Adrenal gland (tissue), 12 donors: ENCODE results near the gene PGRMC2. TPM values are rescaled to one million over a fixed set of nuclear protein-coding genes. Genes with fewer than 3 reads are reported as not detected.

Experiments
- DNase-seq, 7 donors: peaks; one replicate each; pipeline ENCODE4 v3.0.0-alpha.2; 2019 to 2020
- H3K27ac ChIP-seq, 5 donors: fragments of 200-600 bp; sonication (generic) in 4 of 5; 1 replicate in 3 of 5; 2 replicates in 2 of 5; pipeline versions ENCODE4 v1.5.1 to v1.8.0; 2016 to 2020; ENCODE audit warnings: mild to moderate bottlenecking in 1 of 5
- H3K27me3 ChIP-seq: fragments of 200-600 bp; 2 replicates; pipeline ENCODE4 v1.8.0; 2021
- H3K36me3 ChIP-seq, 2 donors: fragments of 200-600 bp; replicated peaks in 1 of 2; 1 replicate in 1 of 2; 2 replicates in 1 of 2; pipeline versions ENCODE4 v1.5.1 to v1.8.0; 2018 to 2022
- H3K4me1 ChIP-seq, 2 donors: fragments of 200-600 bp; replicated peaks in 1 of 2; 1 replicate in 1 of 2; 2 replicates in 1 of 2; pipeline versions ENCODE4 v1.5.1 to v1.8.0; 2018 to 2021
- H3K4me3 ChIP-seq, 4 donors: fragments of 200-600 bp; sonication (generic) in 3 of 4; one replicate each; pipeline ENCODE4 v1.5.1; 2016 to 2018
- H3K9me3 ChIP-seq, 3 donors: fragments of 200-600 bp; sonication (generic) in 1 of 3; replicated peaks in 1 of 3; 1 replicate in 2 of 3; 2 replicates in 1 of 3; pipeline versions ENCODE4 v1.5.1 to v1.8.0; 2016 to 2021
- POLR2A ChIP-seq, 2 donors: fragments of 450-650 bp; IDR thresholded peaks; one replicate each; pipeline ENCODE4 v1.6.1; 2017; ENCODE audit warnings: antibody characterized with exemption in 2 of 2, mild to moderate bottlenecking in 2 of 2, moderate library complexity in 1 of 2
- WGBS, 4 donors: extraction: QIAGEN DNeasy Blood & Tissue Kit in 2 of 4; methylation state at CpG; one replicate each; pipeline versions ENCODE4 v1.1.5 to v1.1.7; 2013 to 2017; 5-methylcytosine and 5-hydroxymethylcytosine counted together
- intact Hi-C, 2 donors: fragments of 100-400 bp; cut with DNase I; formaldehyde crosslinking; loops; one replicate each; pipeline versions ENCODE4 v1.14.1 to v1.15.0; 2022 to 2023
- polyA plus RNA-seq, 3 donors: library from polyadenylated mRNA; stranded (reverse); fragments of 200-250 nt in 2 of 3; fragments of 350-450 nt in 1 of 3; fragmentation: Illumina TruSeq in 1 of 3; extraction: RNeasy Lipid Tissue Mini Kit (QIAGEN cat#74804) in 1 of 3; gene quantifications; one replicate each; pipeline ENCODE4 v1.2.3, GENCODE V29; 2013 to 2014
- total RNA-seq, 9 donors: library from RNA; depleted of rRNA in 4 of 9; stranded (reverse); fragments of >200 nt in 4 of 9; fragments of 120-200 nt in 1 of 9; fragmentation: NEBNext Ultra II Directional in 1 of 9; extraction: Animal tissue kit (Norgen Biotek cat#: 25700) in 1 of 9; gene quantifications; one replicate each; pipeline versions ENCODE4 v1.1.0 to v1.2.4, GENCODE V29; 2013 to 2023
- TF ChIP-seq, protein P1 (sequence below), 6 experiments: fragments of 450-650 bp in 4 of 6; fragments of 200-600 bp in 2 of 6; sonication (generic) in 1 of 6; IDR thresholded peaks; 1 replicate in 5 of 6; 2 replicates in 1 of 6; pipeline versions ENCODE4 v1.5.1 to v1.8.0; 2016 to 2021; ENCODE audit warnings: antibody characterized with exemption in 6 of 6, mild to moderate bottlenecking in 2 of 6, moderate library complexity in 1 of 6
- donor health status: healthy with polysubstance abuse.
- donor health status: Bipolar disorder and iron deficiency.
- donor health status: DM: yes; HTN: yes; CAD: no.
- donor health status: DM: no; HTN: no; CAD: no.
- donor health status: DM: no; HTN: no; CAD: no.
- donor health status: DM: yes; HTN: yes; CAD: no.

The PGRMC2 gene
- total and polyA plus RNA-seq, 12 donors, result 22.9 to 152 (median 43.8) TPM

DNA sequence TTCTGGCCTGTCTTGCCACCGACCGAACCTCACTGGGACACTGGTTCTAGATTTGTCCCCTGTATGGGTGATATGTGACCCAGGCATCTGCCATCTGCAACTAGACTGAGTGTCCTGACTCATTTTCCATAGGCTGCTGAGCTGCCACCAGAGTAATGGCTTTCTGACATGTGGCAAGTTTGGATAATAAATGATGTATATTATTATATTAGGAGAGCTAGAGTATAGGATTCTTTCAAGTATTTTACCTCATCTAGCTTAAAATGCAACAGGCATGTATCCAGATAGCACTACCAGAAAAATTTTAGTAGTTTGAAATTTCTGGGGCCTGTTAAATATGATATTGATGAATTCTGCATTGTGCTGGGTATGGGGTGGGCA lies 15.8 kb upstream of the PGRMC2 start:
- Histone ChIP-seq H3K4me3 (no peak overlapping the region), H3K4me1 (no peaks in the 10 kb centered on the region), H3K27ac (no peak overlapping the region), H3K27me3 (no peaks in the 10 kb centered on the region), H3K9me3 (no peaks in the 10 kb centered on the region), H3K36me3 (no peaks in the 10 kb centered on the region)
- WGBS, 4 donors, result 93 to 100% (median 100%) methylated on average over 2 of the region's 2 CpGs
- intact Hi-C loops, result no loop called here
- DNase-seq, result no peak
- TF ChIP-seq, protein P1, sequence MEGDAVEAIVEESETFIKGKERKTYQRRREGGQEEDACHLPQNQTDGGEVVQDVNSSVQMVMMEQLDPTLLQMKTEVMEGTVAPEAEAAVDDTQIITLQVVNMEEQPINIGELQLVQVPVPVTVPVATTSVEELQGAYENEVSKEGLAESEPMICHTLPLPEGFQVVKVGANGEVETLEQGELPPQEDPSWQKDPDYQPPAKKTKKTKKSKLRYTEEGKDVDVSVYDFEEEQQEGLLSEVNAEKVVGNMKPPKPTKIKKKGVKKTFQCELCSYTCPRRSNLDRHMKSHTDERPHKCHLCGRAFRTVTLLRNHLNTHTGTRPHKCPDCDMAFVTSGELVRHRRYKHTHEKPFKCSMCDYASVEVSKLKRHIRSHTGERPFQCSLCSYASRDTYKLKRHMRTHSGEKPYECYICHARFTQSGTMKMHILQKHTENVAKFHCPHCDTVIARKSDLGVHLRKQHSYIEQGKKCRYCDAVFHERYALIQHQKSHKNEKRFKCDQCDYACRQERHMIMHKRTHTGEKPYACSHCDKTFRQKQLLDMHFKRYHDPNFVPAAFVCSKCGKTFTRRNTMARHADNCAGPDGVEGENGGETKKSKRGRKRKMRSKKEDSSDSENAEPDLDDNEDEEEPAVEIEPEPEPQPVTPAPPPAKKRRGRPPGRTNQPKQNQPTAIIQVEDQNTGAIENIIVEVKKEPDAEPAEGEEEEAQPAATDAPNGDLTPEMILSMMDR (IDR thresholded peaks at IDR 0.05), result no peak
- no peak for TF ChIP-seq POLR2A (IDR thresholded peaks at IDR 0.05)

GRCh38 chr4:128301979-128302378 lies 14.4 kb upstream of the PGRMC2 start:
- no peak for DNase-seq
- no peaks in the 10 kb centered on the region for H3K4me1 ChIP-seq
- H3K27me3 ChIP-seq, result no peaks in the 10 kb centered on the region
- intact Hi-C loops, result no loop called here
- H3K27ac ChIP-seq, result no peak overlapping the region
- no peak overlapping the region for H3K4me3 ChIP-seq
- no peaks in the 10 kb centered on the region for H3K36me3 ChIP-seq
- WGBS, 4 donors, result 64 to 91% (median 83%) methylated on average over 2 of the region's 2 CpGs
- TF ChIP-seq, protein P1 (IDR thresholded peaks at IDR 0.05), result no peak
- no peak for TF ChIP-seq POLR2A (IDR thresholded peaks at IDR 0.05)
- no peaks in the 10 kb centered on the region for H3K9me3 ChIP-seq

GRCh38 chr4:128299848-128300247 lies 12.2 kb upstream of the PGRMC2 start:
- no peak overlapping the region for H3K4me3 ChIP-seq
- 72 to 94% (median 86%) methylated on average over 1 of the region's 1 CpG for WGBS, 4 donors
- intact Hi-C loops, result no loop called here
- no peak overlapping the region for H3K27ac ChIP-seq
- no peak for DNase-seq
- H3K27me3 ChIP-seq, result no peaks in the 10 kb centered on the region
- H3K36me3 ChIP-seq, result no peaks in the 10 kb centered on the region
- no peaks in the 10 kb centered on the region for H3K9me3 ChIP-seq
- TF ChIP-seq, protein P1 (IDR thresholded peaks at IDR 0.05), result no peak
- no peak for TF ChIP-seq POLR2A (IDR thresholded peaks at IDR 0.05)
- no peaks in the 10 kb centered on the region for H3K4me1 ChIP-seq

GRCh38 chr4:128298852-128299251 lies 11.2 kb upstream of the PGRMC2 start:
- no peaks in the 10 kb centered on the region for H3K36me3 ChIP-seq
- H3K27me3 ChIP-seq, result no peaks in the 10 kb centered on the region
- H3K27ac ChIP-seq, result no peak overlapping the region
- DNase-seq, result no peak
- intact Hi-C loops, result no loop called here
- no peaks in the 10 kb centered on the region for H3K4me1 ChIP-seq
- WGBS, 4 donors, result 83 to 90% (median 84%) methylated on average over 2 of the region's 2 CpGs
- H3K4me3 ChIP-seq, result no peak overlapping the region
- H3K9me3 ChIP-seq, result no peaks in the 10 kb centered on the region
- no peak for TF ChIP-seq POLR2A (IDR thresholded peaks at IDR 0.05)
- TF ChIP-seq, protein P1 (IDR thresholded peaks at IDR 0.05), result peak in 1 of 6 experiments; percentile 2
